Measurements from ENCODE around the gene SLC16A3.

SLC16A3 gene

GRCh38 chr17:82262344-82262743, 33.5 kb downstream of the SLC16A3 start:
- H3K36me3 ChIP-seq (replicated peaks) = peaks cover 86% of the 10 kb centered on the region
- DNase-seq (ENCODE audit: low spot score in 2 of 2) = no peak
- H3K4me1 ChIP-seq = peaks cover 4% of the 10 kb centered on the region
- no peaks in the 10 kb centered on the region for H3K9me3 ChIP-seq
- in situ Hi-C loops (cut with MboI; ENCODE audit: low sequenced_read_pairs) = no loop called here
- no peaks in the 10 kb centered on the region for H3K27me3 ChIP-seq (ENCODE audit: low read depth)
- H3K4me3 ChIP-seq = no peak overlapping the region

GRCh38 chr17:82263641-82264040, 34.8 kb downstream of the SLC16A3 start:
- no peaks in the 10 kb centered on the region for H3K27me3 ChIP-seq (ENCODE audit: low read depth)
- no peak overlapping the region for H3K4me3 ChIP-seq
- in situ Hi-C loops (cut with MboI; ENCODE audit: low sequenced_read_pairs) = no loop called here
- H3K4me1 ChIP-seq = no peaks in the 10 kb centered on the region
- no peaks in the 10 kb centered on the region for H3K9me3 ChIP-seq
- DNase-seq (ENCODE audit: low spot score in 2 of 2) = no peak
- peaks cover 92% of the 10 kb centered on the region for H3K36me3 ChIP-seq (replicated peaks)

DNA sequence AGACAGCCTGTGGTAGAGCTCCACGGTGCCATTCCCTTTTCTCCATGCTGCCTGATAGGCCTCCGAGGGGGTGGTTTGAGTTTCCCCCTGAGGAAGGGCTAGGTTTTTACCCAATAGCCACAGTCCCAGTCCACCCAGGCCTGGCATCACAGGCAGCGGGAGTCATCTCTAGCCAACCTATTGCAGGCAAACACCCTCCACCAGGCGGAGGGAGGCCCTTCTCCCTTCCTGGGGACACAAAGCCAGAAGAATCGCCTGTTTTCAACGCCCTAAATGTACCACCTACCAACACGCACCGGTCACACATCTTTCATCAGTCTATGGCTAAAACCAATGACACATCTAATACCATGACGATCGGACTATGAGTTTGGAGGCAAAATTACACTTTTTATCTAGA, 37.3 kb downstream of the SLC16A3 start:
- H3K27me3 ChIP-seq (ENCODE audit: low read depth) = no peaks in the 10 kb centered on the region
- H3K4me1 ChIP-seq = no peaks in the 10 kb centered on the region
- H3K36me3 ChIP-seq (replicated peaks) = peaks cover 95% of the 10 kb centered on the region
- no peak for DNase-seq (ENCODE audit: low spot score in 2 of 2)
- in situ Hi-C loops (cut with MboI; ENCODE audit: low sequenced_read_pairs) = no loop called here
- H3K4me3 ChIP-seq = no peak overlapping the region
- H3K9me3 ChIP-seq = no peaks in the 10 kb centered on the region

GRCh38 chr17:82267575-82268379, 38.9 kb downstream of the SLC16A3 start:
- H3K27me3 ChIP-seq (ENCODE audit: low read depth) = no peaks in the 10 kb centered on the region
- DNase-seq (ENCODE audit: low spot score in 2 of 2) = no peak
- H3K4me1 ChIP-seq = peaks cover 11% of the 10 kb centered on the region
- H3K9me3 ChIP-seq = peaks cover 2% of the 10 kb centered on the region; the same call in 1 of the 2 replicates
- peaks cover 92% of the 10 kb centered on the region for H3K36me3 ChIP-seq (replicated peaks)
- in situ Hi-C loops (cut with MboI; ENCODE audit: low sequenced_read_pairs) = no loop called here
- H3K4me3 ChIP-seq = no peak overlapping the region

GRCh38 chr17:82269138-82269881, 40.5 kb downstream of the SLC16A3 start:
- in situ Hi-C loops (cut with MboI; ENCODE audit: low sequenced_read_pairs) = no loop called here
- DNase-seq (ENCODE audit: low spot score in 2 of 2) = no peak
- Histone ChIP-seq H3K4me3 (no peak overlapping the region), H3K9me3 (peaks cover 2% of the 10 kb centered on the region; the same call in 1 of the 2 replicates), H3K27me3 (ENCODE audit: low read depth) (no peaks in the 10 kb centered on the region), H3K36me3 (replicated peaks) (peaks cover 80% of the 10 kb centered on the region), H3K4me1 (peaks cover 18% of the 10 kb centered on the region)

- in situ Hi-C loops (cut with MboI; ENCODE audit: low sequenced_read_pairs) = no loop called here
- Histone ChIP-seq H3K36me3 (replicated peaks) (peaks cover 73% of the 10 kb centered on the region), H3K27me3 (ENCODE audit: low read depth) (no peaks in the 10 kb centered on the region), H3K4me1 (peaks cover 18% of the 10 kb centered on the region), H3K4me3 (no peak overlapping the region), H3K9me3 (peaks cover 2% of the 10 kb centered on the region; the same call in 1 of the 2 replicates)
- DNase-seq (ENCODE audit: low spot score in 2 of 2) = no peak
These were observed 41.1 kb downstream of the SLC16A3 start for GRCh38 chr17:82269882-82270500.

GRCh38 chr17:82270651-82271050, 41.8 kb downstream of the SLC16A3 start:
- peaks cover 18% of the 10 kb centered on the region for H3K4me1 ChIP-seq
- peaks cover 66% of the 10 kb centered on the region for H3K36me3 ChIP-seq (replicated peaks)
- H3K4me3 ChIP-seq = no peak overlapping the region
- no peaks in the 10 kb centered on the region for H3K27me3 ChIP-seq (ENCODE audit: low read depth)
- no peak for DNase-seq (ENCODE audit: low spot score in 2 of 2)
- in situ Hi-C loops (cut with MboI; ENCODE audit: low sequenced_read_pairs) = no loop called here
- H3K9me3 ChIP-seq = peaks cover 2% of the 10 kb centered on the region; the same call in 1 of the 2 replicates

DNA sequence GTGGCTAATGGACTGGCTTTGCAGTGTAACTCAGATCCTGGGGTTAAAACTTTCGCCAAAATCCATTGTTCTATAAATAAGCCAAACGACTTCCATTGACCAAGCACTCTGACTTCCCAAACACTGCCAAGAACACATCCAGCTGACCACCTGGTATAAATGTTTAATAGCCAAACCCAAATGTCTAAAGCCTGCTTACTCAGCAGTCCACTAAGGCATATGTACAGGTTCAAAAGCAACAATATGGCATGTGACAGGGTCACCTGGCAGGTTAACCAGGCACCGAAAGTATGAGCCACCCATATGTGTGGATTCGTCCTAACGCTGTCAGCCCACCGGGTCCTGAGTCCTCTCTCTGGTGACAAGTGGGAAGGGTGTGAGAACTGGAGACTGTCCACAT, 42.6 kb downstream of the SLC16A3 start:
- Histone ChIP-seq H3K27me3 (ENCODE audit: low read depth) (no peaks in the 10 kb centered on the region), H3K4me3 (peak overlapping the region; percentile 95; the same call in 1 of the 2 replicates), H3K9me3 (peaks cover 2% of the 10 kb centered on the region; the same call in 1 of the 2 replicates), H3K4me1 (peaks cover 18% of the 10 kb centered on the region), H3K36me3 (replicated peaks) (peaks cover 59% of the 10 kb centered on the region)
- in situ Hi-C loops (cut with MboI; ENCODE audit: low sequenced_read_pairs) = no loop called here
- DNase-seq (ENCODE audit: low spot score in 2 of 2) = no peak

GRCh38 chr17:82272495-82273326, 43.9 kb downstream of the SLC16A3 start:
- peak overlapping the region; percentile 95 for H3K4me3 ChIP-seq
- peaks cover 18% of the 10 kb centered on the region for H3K4me1 ChIP-seq
- H3K36me3 ChIP-seq (replicated peaks) = peaks cover 47% of the 10 kb centered on the region
- no peaks in the 10 kb centered on the region for H3K27me3 ChIP-seq (ENCODE audit: low read depth)
- peaks cover 2% of the 10 kb centered on the region; the same call in 1 of the 2 replicates for H3K9me3 ChIP-seq
- peak in 1 of 2 experiments; percentile 60 for DNase-seq (ENCODE audit: low spot score in 2 of 2)
- in situ Hi-C loops (cut with MboI; ENCODE audit: low sequenced_read_pairs) = no loop called here

- in situ Hi-C loops (cut with MboI; ENCODE audit: low sequenced_read_pairs) = no loop called here
- Histone ChIP-seq H3K27me3 (ENCODE audit: low read depth) (no peaks in the 10 kb centered on the region), H3K4me1 (peaks cover 18% of the 10 kb centered on the region), H3K4me3 (peak within 1 kb of the TSS; percentile 95), H3K36me3 (replicated peaks) (peaks cover 39% of the 10 kb centered on the region), H3K9me3 (peaks cover 2% of the 10 kb centered on the region; the same call in 1 of the 2 replicates)
- peak; percentile 77 to 95 for DNase-seq (ENCODE audit: low spot score in 2 of 2)
These were observed 44.7 kb downstream of the SLC16A3 start, which contains the start of gene CSNK1D for GRCh38 chr17:82273327-82274133. Gene CSNK1D (minus strand): TSS chr17:82273700. CDS start chr17:82273381, 319 bp downstream.

- in situ Hi-C loops (cut with MboI; ENCODE audit: low sequenced_read_pairs) = no loop called here
- peak overlapping the region; percentile 95 for H3K4me3 ChIP-seq
- DNase-seq (ENCODE audit: low spot score in 2 of 2) = no peak
- H3K4me1 ChIP-seq = peaks cover 18% of the 10 kb centered on the region
- peaks cover 2% of the 10 kb centered on the region; the same call in 1 of the 2 replicates for H3K9me3 ChIP-seq
- no peaks in the 10 kb centered on the region for H3K27me3 ChIP-seq (ENCODE audit: low read depth)
- H3K36me3 ChIP-seq (replicated peaks) = peaks cover 34% of the 10 kb centered on the region
These were observed 45.5 kb downstream of the SLC16A3 start for GRCh38 chr17:82274134-82275020.

Data from HAP-1 (cell line).